HEK293T (cell line): Measurements from ENCODE around the gene ACOT7.

Source experiments
- CTCF ChIA-PET: fragments of 350-600 bp; formaldehyde crosslinking; extraction: SDS; loops from one replicate; lab custom pipeline; 2021; ENCODE audit warnings: antibody characterized with exemption, inconsistent platforms; lab: Yijun Ruan, JAX
- POLR2A ChIA-PET: fragments of 350-600 bp; formaldehyde crosslinking; extraction: SDS; loops from one replicate; lab custom pipeline; 2020; ENCODE audit warnings: antibody characterized with exemption, inconsistent platforms; lab: Yijun Ruan, JAX
- DNase-seq: peaks from one replicate; pipeline ENCODE4 v3.0.0; 2012; ENCODE audit warnings: mixed read lengths; ENCODE audit errors: extremely low spot score
- ARNT ChIP-seq: fragments of 450-650 bp; IDR thresholded peaks from 2 replicates; pipeline ENCODE4 v1.6.1; 2017; ENCODE audit warnings: mild to moderate bottlenecking
- BHLHE40 ChIP-seq: fragments of 450-650 bp; IDR thresholded peaks from 2 replicates; pipeline ENCODE4 v1.6.1; 2016; ENCODE audit warnings: mild to moderate bottlenecking, moderate library complexity, borderline replicate concordance
- CTBP1 ChIP-seq: fragments of 450-650 bp; IDR thresholded peaks from 2 replicates; pipeline ENCODE4 v1.6.1; 2016; ENCODE audit warnings: borderline replicate concordance
- ELF4 ChIP-seq: fragments of 450-650 bp; IDR thresholded peaks from 2 replicates; pipeline ENCODE4 v1.6.1; 2017; ENCODE audit warnings: antibody characterized with exemption
- FOXA1 ChIP-seq: fragments of 450-650 bp; IDR thresholded peaks from 2 replicates; pipeline ENCODE4 v1.6.1; 2016; ENCODE audit warnings: mild to moderate bottlenecking
- FOXK2 ChIP-seq: fragments of 450-650 bp; IDR thresholded peaks from 2 replicates; pipeline ENCODE4 v1.6.1; 2016; ENCODE audit warnings: mild to moderate bottlenecking
- FOXM1 ChIP-seq: fragments of 450-650 bp; IDR thresholded peaks from 2 replicates; pipeline ENCODE4 v1.6.1; 2017; ENCODE audit warnings: mild to moderate bottlenecking, borderline replicate concordance
- HDGF ChIP-seq: fragments of 450-650 bp; IDR thresholded peaks from 2 replicates; pipeline ENCODE4 v1.6.1; 2017; ENCODE audit warnings: antibody characterized with exemption, borderline replicate concordance
- L3MBTL2 ChIP-seq: fragments of 450-650 bp; conservative IDR thresholded peaks from 2 replicates; pipeline ENCODE4 v1.6.1; 2016; ENCODE audit warnings: mild to moderate bottlenecking
- LEF1 ChIP-seq: fragments of 450-650 bp; IDR thresholded peaks from 2 replicates; pipeline ENCODE4 v1.6.1; 2017; ENCODE audit warnings: mild to moderate bottlenecking, borderline replicate concordance
- NFRKB ChIP-seq: fragments of 450-650 bp; IDR thresholded peaks from 2 replicates; pipeline ENCODE4 v1.6.1; 2016; ENCODE audit warnings: mild to moderate bottlenecking, moderate library complexity
- PKNOX1 ChIP-seq: fragments of 450-650 bp; IDR thresholded peaks from 2 replicates; pipeline ENCODE4 v1.6.1; 2016
- SP1 ChIP-seq: fragments of 450-650 bp; IDR thresholded peaks from 2 replicates; pipeline ENCODE4 v1.6.1; 2017
- SUZ12 ChIP-seq: fragments of 450-650 bp; IDR thresholded peaks from 2 replicates; pipeline ENCODE4 v1.6.1; 2016; ENCODE audit warnings: mild to moderate bottlenecking
- TARDBP ChIP-seq: fragments of 450-650 bp; IDR thresholded peaks from 2 replicates; pipeline ENCODE4 v1.6.1; 2016
- ZNF384 ChIP-seq: fragments of 450-650 bp; IDR thresholded peaks from 2 replicates; pipeline ENCODE4 v1.6.1; 2016

ACOT7 gene

GRCh38 chr1:6423321-6423999 lies 29.9 kb upstream of the ACOT7 start:
- POLR2A ChIA-PET, result no interaction called here
- peak; percentile 78 for DNase-seq
- no peak for TF ChIP-seq ZNF384
- TF ChIP-seq BHLHE40, result no peak
- TF ChIP-seq ELF4, result no peak
- TF ChIP-seq FOXM1, result no peak
- TF ChIP-seq LEF1, result no peak
- no peak for TF ChIP-seq NFRKB
- TF ChIP-seq TARDBP, result no peak
- no peak for TF ChIP-seq FOXK2
- TF ChIP-seq SUZ12, result no peak
- no peak for TF ChIP-seq L3MBTL2
- TF ChIP-seq HDGF, result no peak
- no peak for TF ChIP-seq ARNT
- no peak for TF ChIP-seq FOXA1
- no peak for TF ChIP-seq SP1
- no peak for TF ChIP-seq CTBP1
- TF ChIP-seq PKNOX1, result no peak
- CTCF ChIA-PET, result interaction anchor here (0.6 to 3.4 kb wide), 20 partner anchors 9 to 1460 kb away, joined by 3 to 37 read pairs (median 4); partner anchors contain the start of genes NOL9, PLEKHG5 and RNF207

- CTCF ChIA-PET, result interaction anchor here (1.0 to 3.4 kb wide), 5 partner anchors 8 to 217 kb away, joined by 3 to 37 read pairs (median 4); no protein-coding TSS in a partner anchor
- POLR2A ChIA-PET, result no interaction called here
- DNase-seq, result no peak
- TF ChIP-seq HDGF, result no peak
- no peak for TF ChIP-seq FOXA1
- TF ChIP-seq BHLHE40, result no peak
Measured at GRCh38 chr1:6421266-6421665, 27.7 kb upstream of the ACOT7 start.

- TF ChIP-seq FOXK2 (no peak), SUZ12 (no peak), NFRKB (no peak), FOXA1 (no peak), TARDBP (no peak), BHLHE40 (no peak)
- ChIA-PET POLR2A (interaction anchor here (1.0 kb wide), 1 partner anchor 70 kb away, joined by 3 read pairs; the partner anchor contains the start of gene PLEKHG5), CTCF (interaction anchor here (0.7 to 3.4 kb wide), 6 partner anchors 7 to 216 kb away, joined by 4 to 37 read pairs (median 4); no protein-coding TSS in a partner anchor)
- no peak for DNase-seq
Measured at GRCh38 chr1:6420454-6421042, 27.0 kb upstream of the ACOT7 start.

- no peak for TF ChIP-seq CTBP1
- TF ChIP-seq HDGF, result no peak
- no peak for TF ChIP-seq FOXA1
- TF ChIP-seq SP1, result no peak
- no peak for TF ChIP-seq ELF4
- no peak for TF ChIP-seq SUZ12
- TF ChIP-seq LEF1, result no peak
- TF ChIP-seq NFRKB, result no peak
- TF ChIP-seq FOXM1, result no peak
- TF ChIP-seq L3MBTL2, result no peak
- no peak for TF ChIP-seq TARDBP
- TF ChIP-seq BHLHE40, result no peak
- TF ChIP-seq ZNF384, result no peak
- no peak for TF ChIP-seq FOXK2
- no peak for TF ChIP-seq ARNT
- no peak for TF ChIP-seq PKNOX1
- ChIA-PET POLR2A (interaction anchor here (1.0 kb wide), 1 partner anchor 71 kb away, joined by 3 read pairs; the partner anchor contains the start of gene PLEKHG5), CTCF (interaction anchor here (0.6 to 2.1 kb wide), 5 partner anchors 12 to 221 kb away, joined by 3 to 7 read pairs (median 4); no protein-coding TSS in a partner anchor)
- DNase-seq, result no peak
Measured at GRCh38 chr1:6419804-6420453, 26.4 kb upstream of the ACOT7 start, which contains the start of gene HES2. HES2 (minus strand) TSS chr1:6419919; CDS start chr1:6419820, 99 bp downstream.

GRCh38 chr1:6419397-6419803 lies 25.8 kb upstream of the ACOT7 start:
- POLR2A ChIA-PET, result no interaction called here
- DNase-seq, result no peak
- no peak for TF ChIP-seq L3MBTL2
- TF ChIP-seq FOXM1, result no peak
- TF ChIP-seq NFRKB, result no peak
- TF ChIP-seq HDGF, result no peak
- no peak for TF ChIP-seq ARNT
- no peak for TF ChIP-seq SP1
- TF ChIP-seq ZNF384, result no peak
- no peak for TF ChIP-seq PKNOX1
- no peak for TF ChIP-seq FOXK2
- TF ChIP-seq CTBP1, result no peak
- TF ChIP-seq LEF1, result no peak
- CTCF ChIA-PET, result interaction anchor here (0.6 to 2.1 kb wide), 3 partner anchors 12 to 221 kb away, joined by 3 to 7 read pairs (median 3); no protein-coding TSS in a partner anchor
